Gastroesophageal sphincter (tissue), 3 donors: Measurements from ENCODE around the gene LRP1B.

ENCODE experiments used
- CTCF ChIP-seq, 4 experiments: fragments of 200-600 bp in 2 of 4; fragments of 450-650 bp in 2 of 4; sonication (generic) in 1 of 4; IDR thresholded peaks; one replicate each; pipeline ENCODE4 v1.5.1; 2017 to 2019; ENCODE audit warnings: antibody characterized with exemption in 4 of 4, mild to moderate bottlenecking in 2 of 4, moderate library complexity in 2 of 4
- EP300 ChIP-seq: sonication (generic); formaldehyde crosslinking; IDR thresholded peaks from one replicate; pipeline ENCODE4 v1.6.1; 2017; ENCODE audit warnings: antibody characterized with exemption, mild to moderate bottlenecking

- TF ChIP-seq CTCF (IDR thresholded peaks at IDR 0.05) (no peak), EP300 (no peak)
Measured at GRCh38 chr2:140734992-140735391, 1395.8 kb downstream of the LRP1B start.
